HS-5 (cell line): ENCODE data around the gene HOXD11.

Experiments used
- DNase-seq: peaks from one replicate; pipeline ENCODE4 v3.0.0-alpha.2; 2012; ENCODE audit warnings: low read depth

Gene HOXD11

DNA sequence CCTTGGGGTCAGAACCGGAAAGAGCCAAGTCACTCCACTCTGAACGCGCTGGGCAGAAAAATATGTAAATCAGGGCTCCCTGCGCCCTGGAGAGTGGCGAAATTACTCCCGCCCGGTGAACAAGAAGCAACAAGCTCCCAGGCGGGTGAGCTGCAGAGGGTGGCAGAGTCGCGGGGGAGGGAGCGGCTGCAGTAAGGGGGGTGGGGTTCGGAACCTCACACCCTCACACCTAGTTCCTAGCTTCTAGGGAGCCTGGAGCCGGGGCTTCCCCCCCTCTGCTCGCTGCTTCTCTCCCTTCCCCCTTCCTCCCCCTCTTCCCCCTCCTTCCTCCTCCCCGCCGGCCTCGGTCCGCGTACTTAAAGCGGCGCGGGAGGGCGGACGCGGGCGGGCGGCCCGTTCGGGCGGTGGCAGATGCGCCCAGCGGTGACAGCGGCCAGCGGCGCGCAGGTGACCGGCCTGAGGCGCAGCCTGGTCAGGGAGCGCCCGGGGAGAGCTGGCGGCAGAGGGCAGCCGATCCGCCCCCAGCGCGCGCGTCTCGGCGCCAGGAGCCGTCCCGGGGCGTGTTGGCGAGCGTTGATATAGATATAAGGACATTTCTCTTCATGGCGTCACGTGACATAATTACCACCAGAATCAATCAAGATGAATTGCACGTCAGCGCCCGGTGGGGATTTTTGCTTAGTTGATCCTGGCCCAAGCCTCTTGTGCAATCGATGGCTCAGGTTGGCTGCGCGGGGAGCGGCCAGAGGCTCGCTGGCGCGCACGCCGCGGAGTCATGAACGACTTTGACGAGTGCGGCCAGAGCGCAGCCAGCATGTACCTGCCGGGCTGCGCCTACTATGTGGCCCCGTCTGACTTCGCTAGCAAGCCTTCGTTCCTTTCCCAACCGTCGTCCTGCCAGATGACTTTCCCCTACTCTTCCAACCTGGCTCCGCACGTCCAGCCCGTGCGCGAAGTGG is at the start of gene HOXD11:
Gene HOXD11, plus strand, starts transcription at position 700 of the 959 bp plus-strand sequence. Its CDS starts 76 bp downstream, at position 776.
- no peak for DNase-seq

- DNase-seq = no peak
Measured at GRCh38 chr2:176063958-176064357, 43.1 kb upstream of the HOXD11 start.

- no peak for DNase-seq
Measured at GRCh38 chr2:176066645-176067588, 40.2 kb upstream of the HOXD11 start.

- no peak for DNase-seq
Measured at GRCh38 chr2:176067589-176068418, 39.3 kb upstream of the HOXD11 start.

DNA sequence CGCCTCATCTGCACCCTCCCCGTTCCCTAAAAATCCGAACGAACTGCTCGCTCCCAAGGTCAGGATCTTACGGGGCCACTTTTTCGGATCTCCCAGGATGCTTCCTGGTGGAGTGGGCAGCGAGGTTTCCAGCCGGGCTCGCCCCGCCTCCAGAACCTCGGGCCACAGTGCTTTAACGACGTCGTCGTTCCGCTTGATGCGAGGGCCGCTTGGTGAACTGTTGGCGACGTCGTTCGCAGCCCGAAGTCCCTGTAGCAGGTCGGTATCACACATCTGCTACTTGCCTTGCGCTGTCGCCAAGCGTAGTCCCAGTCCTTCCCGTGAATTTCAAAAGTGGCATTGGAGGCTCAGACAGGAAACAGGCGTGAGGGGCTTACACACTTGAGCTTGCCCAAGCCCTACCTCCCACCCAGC is 38.7 kb upstream of the HOXD11 start:
- no peak for DNase-seq

- DNase-seq = no peak
Measured at GRCh38 chr2:176071330-176072291, 35.5 kb upstream of the HOXD11 start.

- DNase-seq = no peak
Measured at GRCh38 chr2:176072292-176072669, 34.8 kb upstream of the HOXD11 start.

DNA sequence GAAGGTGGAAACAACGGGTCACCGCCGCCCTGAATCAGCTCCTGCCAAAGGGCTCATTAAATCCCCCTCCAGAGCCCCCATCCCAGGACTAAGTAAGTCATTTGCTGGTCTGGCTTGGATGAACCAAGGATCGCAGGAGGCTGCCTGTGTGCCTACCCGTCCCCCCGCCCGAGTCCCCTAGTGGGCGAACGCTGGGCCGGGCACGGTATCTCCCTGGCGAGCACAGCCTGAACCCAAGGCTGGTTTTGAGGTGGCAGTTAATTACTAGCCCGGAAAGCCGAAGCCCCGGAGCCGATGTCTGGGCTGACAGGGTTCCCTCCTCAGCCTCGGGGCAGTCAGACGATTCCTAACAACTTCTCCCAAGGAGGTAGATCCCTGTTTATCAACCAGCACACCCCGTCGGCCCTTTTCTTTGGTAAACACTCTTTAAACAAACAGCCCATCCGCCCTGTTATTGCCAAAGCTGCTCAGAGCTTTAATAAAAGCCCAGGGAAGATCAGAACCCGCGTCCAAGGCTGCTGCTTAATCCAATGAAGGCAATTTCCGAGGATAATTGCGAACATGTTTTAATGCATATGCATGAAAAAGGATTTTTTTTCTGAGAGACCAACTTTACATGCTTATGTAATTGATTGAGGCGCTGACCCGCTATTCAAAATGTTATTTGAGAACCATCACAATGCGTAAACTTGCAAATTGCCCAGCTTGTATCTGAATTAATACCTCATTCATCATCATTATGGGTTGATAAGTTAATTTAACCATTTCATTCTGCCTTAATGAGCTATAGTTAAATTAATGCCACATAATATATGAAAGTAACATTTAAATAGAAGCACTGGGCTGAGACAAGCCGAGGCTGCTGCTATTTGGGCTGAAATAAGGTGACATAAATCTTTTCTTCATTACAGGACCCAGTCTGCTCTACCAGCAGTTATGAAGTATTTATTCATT is 33.9 kb upstream of the HOXD11 start:
- DNase-seq = no peak

- DNase-seq = no peak
Measured at GRCh38 chr2:176074919-176075425, 32.1 kb upstream of the HOXD11 start.

DNA sequence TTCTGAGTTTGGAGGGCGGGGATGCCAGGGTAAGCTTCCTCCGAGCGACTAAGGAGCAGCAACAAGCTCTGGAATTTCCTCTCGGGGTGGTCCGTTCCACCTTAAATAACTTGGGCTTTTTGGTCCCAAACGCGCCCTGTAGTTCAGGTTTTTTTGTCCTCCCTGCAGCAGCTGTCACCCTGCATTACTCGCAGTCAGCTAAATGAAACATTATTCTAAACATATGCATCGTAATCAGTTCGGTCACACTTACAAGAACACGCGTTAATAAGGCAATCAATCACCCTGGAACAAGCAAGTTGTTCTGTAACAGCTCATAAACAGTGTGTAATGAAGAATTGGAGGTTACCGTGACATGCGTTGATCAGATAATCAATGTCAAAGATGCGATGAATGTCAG is 31.6 kb upstream of the HOXD11 start:
- no peak for DNase-seq

- no peak for DNase-seq
Measured at GRCh38 chr2:176076063-176076462, 31.0 kb upstream of the HOXD11 start.

DNA sequence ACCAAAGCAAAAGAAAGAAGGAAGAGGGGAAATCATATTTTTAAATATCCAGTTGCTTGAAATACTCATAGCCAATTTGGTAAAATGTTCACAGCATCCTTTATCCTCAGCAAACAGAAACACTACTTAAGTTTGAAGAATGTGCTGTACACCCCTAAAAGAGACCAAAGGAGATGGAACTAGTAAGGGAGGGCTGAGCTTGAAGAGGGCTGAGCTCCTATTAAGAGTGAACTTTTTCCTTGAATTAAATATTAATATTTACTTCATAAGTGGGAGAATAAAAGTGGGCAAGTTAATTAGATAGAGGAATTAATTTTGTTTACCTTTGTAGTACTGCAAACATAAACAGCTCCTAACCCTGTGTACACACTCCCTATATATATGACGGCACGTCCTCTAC is 30.3 kb upstream of the HOXD11 start:
- DNase-seq = no peak

GRCh38 chr2:176078541-176079284 is 28.4 kb upstream of the HOXD11 start:
- DNase-seq = no peak

DNA sequence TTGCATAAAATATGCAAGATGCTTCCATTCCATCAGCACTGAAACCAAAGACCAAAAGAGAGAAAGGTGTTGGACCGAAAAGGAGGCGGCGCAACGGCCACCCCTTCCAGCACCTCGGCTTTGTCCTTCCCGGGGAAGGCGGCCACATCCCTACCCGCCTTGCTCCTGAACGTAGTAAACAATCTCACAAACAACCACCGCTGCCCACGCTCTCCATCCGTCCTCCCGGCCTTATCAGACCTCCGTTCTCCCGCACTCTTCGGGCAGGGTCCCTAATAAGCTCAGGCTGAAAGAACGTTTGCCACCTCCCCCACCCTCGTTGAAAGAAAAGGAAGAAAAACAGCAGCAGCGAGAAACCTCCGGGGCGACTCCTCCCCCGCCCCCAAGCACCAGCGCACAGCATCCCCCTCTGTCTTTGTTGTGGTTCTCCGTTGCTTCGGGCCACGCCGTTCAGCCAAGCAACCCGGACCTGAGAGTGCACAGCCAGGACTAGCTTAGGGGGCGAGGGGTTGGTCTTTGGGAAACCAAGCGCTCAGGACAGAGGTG is 27.7 kb upstream of the HOXD11 start:
- no peak for DNase-seq

GRCh38 chr2:176079831-176080539 is 27.1 kb upstream of the HOXD11 start:
- DNase-seq = no peak

DNA sequence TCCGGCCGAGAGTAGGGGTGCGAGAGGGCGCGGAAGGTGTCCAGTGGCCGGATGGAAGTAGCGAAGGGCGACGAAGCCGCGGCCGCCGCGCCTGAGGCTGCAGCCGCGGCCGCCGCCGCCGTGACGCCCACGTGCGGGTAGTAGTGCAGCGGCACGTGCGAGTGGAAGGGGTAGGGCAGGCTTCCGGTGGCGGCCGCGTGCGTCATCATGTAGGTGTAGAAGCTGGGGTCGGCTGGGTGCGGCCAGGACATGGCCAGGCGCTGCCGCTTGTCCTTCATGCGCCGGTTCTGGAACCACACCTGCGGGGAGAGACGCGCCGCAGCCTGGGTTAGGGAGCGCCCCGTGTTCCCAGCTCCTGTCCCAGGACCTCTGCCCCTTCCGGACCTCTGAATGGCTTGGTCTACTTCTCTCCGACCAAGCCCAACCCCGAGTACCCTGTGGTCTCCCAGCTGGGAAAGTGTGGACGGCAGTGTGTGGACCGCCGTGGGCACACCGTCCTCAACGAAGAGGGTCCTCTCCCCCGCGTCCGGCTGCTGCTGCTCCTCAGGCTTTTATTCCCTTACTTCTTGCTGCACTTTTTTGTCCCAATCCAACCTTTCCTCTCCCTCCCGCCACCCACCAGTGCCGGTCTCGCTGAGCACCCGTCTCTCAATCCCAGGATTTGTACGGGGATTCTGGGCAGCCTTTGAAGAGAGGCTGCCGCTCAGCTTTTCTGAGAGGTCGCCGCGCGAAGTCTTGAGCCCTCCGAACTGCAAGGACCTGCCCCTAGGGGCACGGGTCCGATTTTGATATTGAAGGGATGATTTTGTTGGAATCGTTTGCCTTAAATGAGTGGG is 26.3 kb upstream of the HOXD11 start:
- no peak for DNase-seq
